Activated CD4-positive, alpha-beta T cell treated with anti-CD3 and anti-CD28 coated beads, Interleukin-2, Interleukin-6, amounts not matched to agents 100 ng/mL and 50 ng/mL, durations not matched to agents 16 hours and 8 hours (primary cell): ENCODE results near the gene ATG2A.
A peak's percentile ranks its signal among the peaks of the same experiment; 100 is the strongest.

Source experiments
- DNase-seq: peaks from one replicate; pipeline ENCODE4 v3.0.0-alpha.2; 2020

Gene ATG2A

GRCh38 chr11:64883575-64883974 is 33.4 kb downstream of the ATG2A start:
- DNase-seq: no peak

GRCh38 chr11:64882243-64882642 is 34.8 kb downstream of the ATG2A start:
- DNase-seq: no peak

- no peak for DNase-seq
These were observed 35.5 kb downstream of the ATG2A start for GRCh38 chr11:64881476-64881875.

GRCh38 chr11:64880240-64881001 is 36.6 kb downstream of the ATG2A start:
- peak; percentile 61 for DNase-seq

GRCh38 chr11:64879244-64879900 is 37.6 kb downstream of the ATG2A start:
- no peak for DNase-seq

- peak; percentile 100 for DNase-seq
These were observed 38.3 kb downstream of the ATG2A start, which contains the start of gene EHD1 for GRCh38 chr11:64878494-64879243. Gene EHD1, minus strand, starts transcription at chr11:64878621. Its CDS starts 157 bp downstream, at chr11:64878464.

- DNase-seq: no peak
These were observed 38.9 kb downstream of the ATG2A start for GRCh38 chr11:64878223-64878493.

GRCh38 chr11:64877390-64878222 is 39.4 kb downstream of the ATG2A start:
- DNase-seq: no peak

GRCh38 chr11:64876835-64877341 is 40.1 kb downstream of the ATG2A start:
- DNase-seq: no peak

GRCh38 chr11:64876229-64876750 is 40.7 kb downstream of the ATG2A start:
- peak; percentile 73 for DNase-seq

- DNase-seq: no peak
These were observed 41.4 kb downstream of the ATG2A start for GRCh38 chr11:64875369-64876228.

GRCh38 chr11:64874308-64875240 is 42.4 kb downstream of the ATG2A start:
- no peak for DNase-seq

GRCh38 chr11:64872790-64873488 is 44.1 kb downstream of the ATG2A start:
- DNase-seq: no peak

- DNase-seq: no peak
These were observed 45.5 kb downstream of the ATG2A start for GRCh38 chr11:64871492-64871891.

- no peak for DNase-seq
These were observed 46.0 kb downstream of the ATG2A start for GRCh38 chr11:64870893-64871466.

GRCh38 chr11:64870176-64870892 is 46.7 kb downstream of the ATG2A start:
- DNase-seq: no peak

GRCh38 chr11:64869571-64870175 is 47.3 kb downstream of the ATG2A start:
- DNase-seq: no peak

GRCh38 chr11:64868904-64869570 is 48.0 kb downstream of the ATG2A start:
- DNase-seq: peak; percentile 53
